PC-9 (cell line): ENCODE results near the gene KCTD21. TPM values are rescaled to one million over a fixed set of nuclear protein-coding genes. Genes with fewer than 3 reads are reported as not detected.

Experiments
- BruUV-seq: library from RNA; stranded (reverse); fragments of 400-500 nt; replicated peaks from 2 replicates; lab custom pipeline; 2021; lab: Mats Ljungman, UMichigan
- CTCF ChIA-PET: fragments of 300-600 bp; sonication (Branson Sonifier 250); formaldehyde crosslinking; loops from one replicate; lab custom pipeline; 2022; ENCODE audit warnings: antibody characterized with exemption; lab: Charles Lee
- POLR2A ChIA-PET: fragments of 300-600 bp; sonication (Branson Sonifier 250); formaldehyde crosslinking; loops from one replicate; lab custom pipeline; 2022; ENCODE audit warnings: antibody characterized with exemption; ENCODE audit not compliant: unreplicated experiment; lab: Charles Lee
- DNase-seq, 2 experiments: peaks; one replicate each; pipeline versions ENCODE4 v3.0.0 to v3.0.0-alpha.2; 2015 to 2022; ENCODE audit warnings: mixed read lengths in 1 of 2
- H2AFZ ChIP-seq: fragments of 200-600 bp; sonication (generic); 2 replicates; pipeline ENCODE4 v1.8.1; 2017; ENCODE audit warnings: antibody characterized with exemption
- H3F3A ChIP-seq: fragments of 200-600 bp; sonication (generic); 2 replicates; pipeline ENCODE4 v1.8.1; 2017; ENCODE audit warnings: antibody characterized with exemption, mild to moderate bottlenecking, low read depth; ENCODE audit not compliant: insufficient read depth
- H3K27ac ChIP-seq: fragments of 200-600 bp; sonication (generic); 2 replicates; pipeline ENCODE4 v1.6.1; 2016; ENCODE audit warnings: mixed run types
- H3K27me3 ChIP-seq: fragments of 200-600 bp; sonication (generic); 2 replicates; pipeline ENCODE4 v1.6.1; 2016; ENCODE audit warnings: low read depth, mixed run types; ENCODE audit not compliant: insufficient read depth
- H3K36me3 ChIP-seq: fragments of 200-600 bp; sonication (generic); 2 replicates; pipeline ENCODE4 v1.6.1; 2016; ENCODE audit warnings: low read depth, mixed run types
- H3K4me1 ChIP-seq: fragments of 200-600 bp; sonication (generic); replicated peaks from 2 replicates; pipeline ENCODE4 v1.6.1; 2016; ENCODE audit warnings: mixed run types; ENCODE audit not compliant: insufficient read depth
- H3K4me2 ChIP-seq: fragments of 200-600 bp; sonication (generic); 2 replicates; pipeline ENCODE4 v1.6.1; 2017; ENCODE audit warnings: mixed run types
- H3K4me3 ChIP-seq: fragments of 200-600 bp; sonication (generic); 2 replicates; pipeline ENCODE4 v1.6.1; 2016; ENCODE audit warnings: mixed run types
- H3K79me2 ChIP-seq: fragments of 200-600 bp; sonication (generic); 2 replicates; pipeline ENCODE4 v1.6.1; 2017; ENCODE audit warnings: low read depth, mixed run types
- H3K9me2 ChIP-seq: fragments of 200-600 bp; sonication (generic); 2 replicates; pipeline ENCODE4 v1.8.1; 2017; ENCODE audit warnings: mild to moderate bottlenecking; ENCODE audit not compliant: insufficient read depth
- H3K9me3 ChIP-seq: fragments of 200-600 bp; sonication (generic); 2 replicates; pipeline ENCODE4 v1.8.1; 2016; ENCODE audit warnings: low read depth; ENCODE audit not compliant: insufficient read depth
- H4K20me1 ChIP-seq: fragments of 200-600 bp; sonication (generic); 2 replicates; pipeline ENCODE4 v1.8.1; 2017; ENCODE audit not compliant: insufficient read depth
- CTCF ChIP-seq: fragments of 200-600 bp; sonication (generic); conservative IDR thresholded peaks from 2 replicates; pipeline ENCODE4 v1.6.1; 2017; ENCODE audit warnings: mixed run types, antibody characterized with exemption, mild to moderate bottlenecking, moderate library complexity
- EZH2 ChIP-seq: fragments of 200-600 bp; sonication (generic); IDR thresholded peaks from 2 replicates; pipeline ENCODE4 v1.8.0; 2017; ENCODE audit warnings: antibody characterized with exemption, low read depth
- intact Hi-C: fragments of 100-400 bp; cut with micrococcal nuclease; formaldehyde crosslinking; loops from one replicate; pipeline ENCODE4 v1.10.0; 2022; ENCODE audit not compliant: unreplicated experiment
- total RNA-seq: library from RNA; stranded (reverse); gene quantifications from 2 replicates; pipeline ENCODE4 v1.2.3, GENCODE V29; 2021

Gene KCTD21
- total RNA-seq, 1 experiment from 2014 or later: 16.5 TPM

GRCh38 chr11:78158987-78159652 lies 29.3 kb downstream of the KCTD21 start:
- H3K79me2 ChIP-seq: no peaks in the 10 kb centered on the region
- POLR2A ChIA-PET: no interaction called here
- CTCF ChIA-PET: no interaction called here

GRCh38 chr11:78156127-78156844 lies 32.1 kb downstream of the KCTD21 start:
- Histone ChIP-seq H3K4me1 (no peaks in the 10 kb centered on the region), H3F3A (no peaks in the 10 kb centered on the region), H4K20me1 (no peaks in the 10 kb centered on the region), H3K36me3 (no peaks in the 10 kb centered on the region), H3K9me2 (no peaks in the 10 kb centered on the region), H3K27ac (no peak overlapping the region), H3K4me3 (no peak overlapping the region), H2AFZ (no peak overlapping the region), H3K9me3 (no peaks in the 10 kb centered on the region), H3K4me2 (no peak overlapping the region), H3K27me3 (no peaks in the 10 kb centered on the region), H3K79me2 (no peaks in the 10 kb centered on the region)
- no peak for DNase-seq
- no peak for TF ChIP-seq CTCF
- TF ChIP-seq EZH2: no peak
- ChIA-PET CTCF (interaction anchor here (0.7 kb wide), 1 partner anchor 55 kb away, joined by 3 read pairs; no protein-coding TSS in a partner anchor), POLR2A (no interaction called here)
- BruUV-seq: no TSS peak
- intact Hi-C loops: no loop called here

More at GRCh38 chr11:78158987-78159652, 29.3 kb downstream of the KCTD21 start:
- TF ChIP-seq EZH2 (no peak), CTCF (no peak)
- Histone ChIP-seq H3K27me3 (no peaks in the 10 kb centered on the region), H3K9me3 (no peaks in the 10 kb centered on the region), H2AFZ (no peak overlapping the region), H3K36me3 (no peaks in the 10 kb centered on the region), H3K27ac (no peak overlapping the region), H3K4me1 (no peaks in the 10 kb centered on the region), H3F3A (no peaks in the 10 kb centered on the region), H4K20me1 (no peaks in the 10 kb centered on the region), H3K4me2 (no peak overlapping the region), H3K4me3 (no peak overlapping the region), H3K9me2 (no peaks in the 10 kb centered on the region)
- DNase-seq: no peak
- intact Hi-C loops: no loop called here
- BruUV-seq: no TSS peak

GRCh38 chr11:78151804-78152203 lies 36.6 kb downstream of the KCTD21 start:
- intact Hi-C loops: no loop called here
- no peak for TF ChIP-seq EZH2
- TF ChIP-seq CTCF: no peak
- H3K27me3 ChIP-seq: no peaks in the 10 kb centered on the region
- H3K27ac ChIP-seq: no peak overlapping the region
- no peaks in the 10 kb centered on the region for H4K20me1 ChIP-seq
- no peak overlapping the region for H3K4me2 ChIP-seq
- BruUV-seq: no TSS peak
- POLR2A ChIA-PET: no interaction called here
- no peak overlapping the region for H2AFZ ChIP-seq
- no peaks in the 10 kb centered on the region for H3K9me3 ChIP-seq
- H3K9me2 ChIP-seq: no peaks in the 10 kb centered on the region
- no peaks in the 10 kb centered on the region; the same call in 1 of the 2 replicates for H3F3A ChIP-seq
- 0 out of 2 replicates have a peak, but pooled peaks cover 3% of the 10 kb centered on the region for H3K4me1 ChIP-seq
- no peak overlapping the region for H3K4me3 ChIP-seq
- H3K36me3 ChIP-seq: no peaks in the 10 kb centered on the region
- CTCF ChIA-PET: no interaction called here
- DNase-seq: no peak
- no peaks in the 10 kb centered on the region for H3K79me2 ChIP-seq
